ENCODE results near the gene RASA1.

Gene RASA1

GRCh38 chr5:87267574-87268125 is at the start of gene RASA1:
Gene RASA1 (plus strand): TSS chr5:87267883. CDS start chr5:87268452, 569 bp downstream.
- H3K27me3 ChIP-seq (ENCODE audit: insufficient read depth, low read length, poor library complexity) = peaks cover 5% of the 10 kb centered on the region
- peak within 1 kb of the TSS; percentile 89 for H3K27ac ChIP-seq (ENCODE audit: low read length)
- ATAC-seq (ENCODE audit: insufficient read depth, low read depth) (peak; percentile 77), DNase-seq (peak; percentile 93)
- H3K4me2 ChIP-seq (ENCODE audit: insufficient read depth, low read length) = peak within 1 kb of the TSS; percentile 81
- H3K79me2 ChIP-seq (ENCODE audit: insufficient read depth, low read length) = peaks cover 50% of the 10 kb centered on the region
- H2AFZ ChIP-seq (ENCODE audit: low read depth, low read length) = peak within 1 kb of the TSS; percentile 94
- no peaks in the 10 kb centered on the region for H3K36me3 ChIP-seq (ENCODE audit: insufficient read depth, low read length)
- no peaks in the 10 kb centered on the region for H4K20me1 ChIP-seq (ENCODE audit: insufficient read depth, low read length)
- TF ChIP-seq CTCF (IDR thresholded peaks at IDR 0.05; ENCODE audit: borderline replicate concordance, extremely low read depth, low read length, poor library complexity, severe bottlenecking) = no peak
- no peak for TF ChIP-seq EZH2 (IDR thresholded peaks at IDR 0.05; ENCODE audit: borderline replicate concordance, low read depth, low read length, severe bottlenecking)
- peaks cover 40% of the 10 kb centered on the region for H3K4me1 ChIP-seq (ENCODE audit: insufficient read depth, low read length)
- H3K9me3 ChIP-seq (ENCODE audit: insufficient read depth, low read length, severe bottlenecking) = no peaks in the 10 kb centered on the region
- H3K4me3 ChIP-seq (ENCODE audit: low read depth in 1 of 2, low read length in 2 of 2) = peak within 1 kb of the TSS; percentile 70 to 91
- peak within 1 kb of the TSS; percentile 95 for H3K9ac ChIP-seq (ENCODE audit: low read depth, low read length)

GRCh38 chr5:87229780-87230179 is 37.9 kb upstream of the RASA1 start:
- DNase-seq (no peak), ATAC-seq (ENCODE audit: insufficient read depth, low read depth) (no peak)
- TF ChIP-seq EZH2 (IDR thresholded peaks at IDR 0.05; ENCODE audit: borderline replicate concordance, low read depth, low read length, severe bottlenecking) = no peak
- no peak for TF ChIP-seq CTCF (IDR thresholded peaks at IDR 0.05; ENCODE audit: borderline replicate concordance, extremely low read depth, low read length, poor library complexity, severe bottlenecking)
- H3K27ac ChIP-seq (ENCODE audit: low read length) = no peak overlapping the region
- H3K4me2 ChIP-seq (ENCODE audit: insufficient read depth, low read length) = no peak overlapping the region
- H3K4me1 ChIP-seq (ENCODE audit: insufficient read depth, low read length) = no peaks in the 10 kb centered on the region
- no peak overlapping the region for H3K9ac ChIP-seq (ENCODE audit: low read depth, low read length)
- no peaks in the 10 kb centered on the region for H3K9me3 ChIP-seq (ENCODE audit: insufficient read depth, low read length, severe bottlenecking)
- H3K79me2 ChIP-seq (ENCODE audit: insufficient read depth, low read length) = no peaks in the 10 kb centered on the region
- H3K4me3 ChIP-seq (ENCODE audit: low read depth in 1 of 2, low read length in 2 of 2) = no peak overlapping the region
- H4K20me1 ChIP-seq (ENCODE audit: insufficient read depth, low read length) = no peaks in the 10 kb centered on the region
- no peaks in the 10 kb centered on the region for H3K36me3 ChIP-seq (ENCODE audit: insufficient read depth, low read length)
- H3K27me3 ChIP-seq (ENCODE audit: insufficient read depth, low read length, poor library complexity) = peaks cover 7% of the 10 kb centered on the region
- H2AFZ ChIP-seq (ENCODE audit: low read depth, low read length) = no peak overlapping the region

GRCh38 chr5:87231037-87231808 is 36.5 kb upstream of the RASA1 start:
- Histone ChIP-seq H3K36me3 (ENCODE audit: insufficient read depth, low read length) (no peaks in the 10 kb centered on the region), H4K20me1 (ENCODE audit: insufficient read depth, low read length) (no peaks in the 10 kb centered on the region), H3K9ac (ENCODE audit: low read depth, low read length) (no peak overlapping the region), H3K4me3 (ENCODE audit: low read depth in 1 of 2, low read length in 2 of 2) (no peak overlapping the region), H3K79me2 (ENCODE audit: insufficient read depth, low read length) (no peaks in the 10 kb centered on the region), H3K4me1 (ENCODE audit: insufficient read depth, low read length) (no peaks in the 10 kb centered on the region), H3K27me3 (ENCODE audit: insufficient read depth, low read length, poor library complexity) (peaks cover 7% of the 10 kb centered on the region), H3K4me2 (ENCODE audit: insufficient read depth, low read length) (no peak overlapping the region), H3K9me3 (ENCODE audit: insufficient read depth, low read length, severe bottlenecking) (no peaks in the 10 kb centered on the region), H3K27ac (ENCODE audit: low read length) (no peak overlapping the region), H2AFZ (ENCODE audit: low read depth, low read length) (no peak overlapping the region)
- ATAC-seq (ENCODE audit: insufficient read depth, low read depth) (no peak), DNase-seq (no peak)
- TF ChIP-seq CTCF (IDR thresholded peaks at IDR 0.05; ENCODE audit: borderline replicate concordance, extremely low read depth, low read length, poor library complexity, severe bottlenecking) (no peak), EZH2 (IDR thresholded peaks at IDR 0.05; ENCODE audit: borderline replicate concordance, low read depth, low read length, severe bottlenecking) (no peak)
